HepG2 (cell line): Measurements from ENCODE around the gene COASY. TPM values are rescaled to one million over a fixed set of nuclear protein-coding genes. Genes with fewer than 3 reads are reported as not detected.

Experiments used
- ATAC-seq: fragments of 200-7000 bp; cut with Tn5 transposase; 3 replicates; pipeline ENCODE4 v1.9.1; 2020; ENCODE audit warnings: mild to moderate bottlenecking, moderate library complexity
- BruUV-seq: library from RNA; stranded (reverse); fragments of 400-500 nt; replicated peaks from 2 replicates; lab custom pipeline; 2021; lab: Mats Ljungman, UMichigan
- CTCF ChIA-PET: fragments of 300-600 bp; formaldehyde crosslinking; extraction: SDS; loops from one replicate; lab custom pipeline; 2021; ENCODE audit warnings: low total read pairs, inconsistent platforms, low intra/inter-chr PET ratio; lab: Yijun Ruan, JAX
- POLR2A ChIA-PET: fragments of 350-600 bp; sonication (Branson Sonifier 250); formaldehyde crosslinking; loops from one replicate; lab custom pipeline; 2020; ENCODE audit warnings: antibody characterized with exemption, inconsistent platforms; lab: Yijun Ruan, JAX
- DNase-seq: peaks from one replicate; pipeline ENCODE4 v3.0.0-alpha.2; 2015; ENCODE audit warnings: low spot score
- FAIRE-seq: peaks from 3 replicates; lab custom pipeline; 2011; peaks lifted over from hg19 to GRCh38; lab: Jason Lieb, UNC
- H2AFZ ChIP-seq: one replicate; pipeline ENCODE4 v1.6.1; 2011; ENCODE audit warnings: low read length, inconsistent platforms
- H3K27ac ChIP-seq: fragments of 300-600 bp; 3 replicates; pipeline ENCODE4 v1.8.0; 2011; ENCODE audit warnings: mixed run types, mild to moderate bottlenecking, mixed read lengths, low read length, inconsistent platforms; ENCODE audit not compliant: insufficient read depth; ENCODE audit errors: extremely low read length
- H3K27me3 ChIP-seq, 2 experiments: fragments of 200-600 bp in 1 of 2; 2 replicates in 1 of 2; 3 replicates in 1 of 2; pipeline versions ENCODE4 v1.6.0 to v1.8.0; 2011; ENCODE audit warnings: low read length in 2 of 2, mild to moderate bottlenecking in 2 of 2, moderate library complexity in 2 of 2, inconsistent platforms in 1 of 2; ENCODE audit not compliant: insufficient read depth in 2 of 2, control insufficient read depth in 1 of 2
- H3K36me3 ChIP-seq, 2 experiments: fragments of 200-600 bp in 1 of 2; replicated peaks in 1 of 2; 2 replicates in 1 of 2; 3 replicates in 1 of 2; pipeline versions ENCODE4 v1.5.1 to v1.8.0; 2011; ENCODE audit warnings: low read length in 2 of 2, inconsistent platforms in 1 of 2; ENCODE audit not compliant: insufficient read depth in 2 of 2, control insufficient read depth in 1 of 2
- H3K4me1 ChIP-seq: 2 replicates; pipeline ENCODE4 v1.5.1; 2012; ENCODE audit warnings: low read length, inconsistent platforms; ENCODE audit not compliant: insufficient read depth
- H3K4me2 ChIP-seq: 2 replicates; pipeline ENCODE4 v1.6.0; 2011; ENCODE audit warnings: low read depth, low read length, inconsistent platforms
- H3K4me3 ChIP-seq, 3 experiments: fragments of 200-600 bp in 1 of 3; sonication (generic), shearing (Covaris generic) in 1 of 3; replicated peaks in 1 of 3; 2 replicates each; pipeline ENCODE4 v1.5.1; 2011 to 2016; ENCODE audit warnings: low read length in 3 of 3, inconsistent platforms in 2 of 3, low read depth in 2 of 3, mild to moderate bottlenecking in 2 of 3, control low read depth in 1 of 3, mixed read lengths in 1 of 3; ENCODE audit not compliant: insufficient read depth in 1 of 3
- H3K79me2 ChIP-seq: one replicate; pipeline ENCODE4 v1.6.1; 2011; ENCODE audit warnings: low read length, inconsistent platforms; ENCODE audit not compliant: insufficient read depth
- H3K9ac ChIP-seq: 2 replicates; pipeline ENCODE4 v1.6.0; 2011; ENCODE audit warnings: mild to moderate bottlenecking, low read depth, low read length, inconsistent platforms; ENCODE audit not compliant: insufficient read depth
- H3K9me3 ChIP-seq: 2 replicates; pipeline ENCODE4 v1.5.1; 2012; ENCODE audit warnings: mild to moderate bottlenecking, low read length
- H4K20me1 ChIP-seq: 2 replicates; pipeline ENCODE4 v1.6.0; 2011; ENCODE audit warnings: inconsistent platforms, mild to moderate bottlenecking, low read length, moderate library complexity; ENCODE audit not compliant: insufficient read depth
- CSRNP2 ChIP-seq: sonication (generic); formaldehyde crosslinking; conservative IDR thresholded peaks from 2 replicates; pipeline ENCODE4 v1.8.0; 2022; ENCODE audit warnings: low read depth, missing genetic modification reagents
- E2F5 ChIP-seq: sonication (generic); formaldehyde crosslinking; conservative IDR thresholded peaks from 2 replicates; pipeline ENCODE4 v1.4.0; 2020; ENCODE audit warnings: missing genetic modification reagents
- PHF20 ChIP-seq: sonication (generic); formaldehyde crosslinking; IDR thresholded peaks from 2 replicates; pipeline ENCODE4 v1.5.0; 2020; ENCODE audit warnings: mild to moderate bottlenecking, missing genetic modification reagents
- TAF1 ChIP-seq: sonication (generic); formaldehyde crosslinking; IDR thresholded peaks from 2 replicates; pipeline ENCODE4 v1.4.0; 2020; ENCODE audit warnings: missing genetic modification reagents
- ZBTB21 ChIP-seq: sonication (generic); formaldehyde crosslinking; IDR thresholded peaks from 2 replicates; pipeline ENCODE4 v1.4.0; 2020; ENCODE audit warnings: missing genetic modification reagents
- ZFP36L2 ChIP-seq: sonication (generic); formaldehyde crosslinking; IDR thresholded peaks from 2 replicates; pipeline ENCODE4 v1.4.0; 2020; ENCODE audit warnings: missing genetic modification reagents
- ZFP91 ChIP-seq: sonication (generic); formaldehyde crosslinking; IDR thresholded peaks from 2 replicates; pipeline ENCODE4 v1.9.0; 2022; ENCODE audit warnings: missing genetic modification reagents, mild to moderate bottlenecking, borderline replicate concordance
- ZKSCAN8 ChIP-seq: IDR thresholded peaks from 2 replicates; pipeline ENCODE4 v1.6.1; 2016; ENCODE audit warnings: borderline replicate concordance, missing genetic modification reagents, missing compliant biosample characterization
- ZNF280D ChIP-seq: sonication (generic); formaldehyde crosslinking; IDR thresholded peaks from 2 replicates; pipeline ENCODE4 v1.5.1; 2020; ENCODE audit warnings: mild to moderate bottlenecking, missing genetic modification reagents
- ZNF510 ChIP-seq: sonication (generic); formaldehyde crosslinking; IDR thresholded peaks from 2 replicates; pipeline ENCODE4 v1.4.0; 2020; ENCODE audit warnings: low read depth, mild to moderate bottlenecking, missing genetic modification reagents
- ZNF513 ChIP-seq: sonication (generic); formaldehyde crosslinking; conservative IDR thresholded peaks from 2 replicates; pipeline ENCODE4 v1.5.0; 2020; ENCODE audit warnings: missing genetic modification reagents
- ZNF768 ChIP-seq: sonication (generic); formaldehyde crosslinking; IDR thresholded peaks from 2 replicates; pipeline ENCODE4 v1.4.0; 2020; ENCODE audit warnings: missing genetic modification reagents
- ZNF850 ChIP-seq: sonication (generic); formaldehyde crosslinking; conservative IDR thresholded peaks from 2 replicates; pipeline ENCODE4 v1.9.0; 2021; ENCODE audit warnings: mild to moderate bottlenecking, missing genetic modification reagents
- WGBS: methylation state at CpG from one replicate; pipeline ENCODE4 v1.1.6; 2017; ENCODE audit warnings: low lambda C conversion rate; 5-methylcytosine and 5-hydroxymethylcytosine counted together
- in situ Hi-C: cut with HindIII; loops from 2 replicates; pipeline ENCODE4 v1.10.0; 2017; ENCODE audit warnings: low pct_unique_long_range_greater_than_20kb; ENCODE audit not compliant: extremely low pct_ligation_motif_present
- intact Hi-C: fragments of 100-400 bp; cut with micrococcal nuclease; formaldehyde crosslinking; loops from one replicate; pipeline ENCODE4 v1.10.0; 2022; ENCODE audit not compliant: unreplicated experiment
- polyA plus RNA-seq, 8 experiments: library from polyadenylated mRNA; depleted of rRNA in 3 of 8; stranded (reverse) in 7 of 8; unstranded in 1 of 8; fragments of >200 nt; fragmentation: Illumina TruSeq in 4 of 8; extraction: Trizol in 4 of 8; gene quantifications; 2 replicates each; pipeline versions ENCODE4 v1.2.1 to v1.2.3, GENCODE V29; 2011 to 2016; ENCODE audit warnings: low read depth in 4 of 8, missing spikeins in 1 of 8, mixed read lengths in 1 of 8; ENCODE audit not compliant: insufficient read depth in 1 of 8
- total RNA-seq, 5 experiments: library from RNA; depleted of rRNA; stranded (reverse); fragments of >200 nt; fragmentation: Illumina TruSeq; extraction: Trizol; gene quantifications; 2 replicates each; pipeline ENCODE4 v1.2.3, GENCODE V29; 2016; ENCODE audit warnings: low read depth in 1 of 5

The COASY gene
- total and polyA plus RNA-seq, 2 of the 13 experiments (the other 11 are each of a cell fraction or from before 2014, with no cell fraction given), result 90.7 to 125 TPM

GRCh38 chr17:42584880-42585279 is 22.9 kb downstream of the COASY start:
- H3K9ac ChIP-seq, result no peak overlapping the region
- ATAC-seq, result no peak
- no peak for DNase-seq
- ChIA-PET CTCF (no interaction called here), POLR2A (no interaction called here)
- no peak overlapping the region for H2AFZ ChIP-seq
- H3K4me3 ChIP-seq, result no peak overlapping the region
- H3K27ac ChIP-seq, result no peak overlapping the region
- BruUV-seq, result no TSS peak
- H3K4me1 ChIP-seq, result no peaks in the 10 kb centered on the region
- H3K36me3 ChIP-seq, result peaks cover 49 to 93% of the 10 kb centered on the region in 2 experiments
- no peaks in the 10 kb centered on the region for H3K9me3 ChIP-seq
- H3K27me3 ChIP-seq, result no peaks in the 10 kb centered on the region
- no peaks in the 10 kb centered on the region for H3K79me2 ChIP-seq
- WGBS, result 97% methylated on average over 9 of the region's 9 CpGs
- no peak for FAIRE-seq
- in situ Hi-C loops (no loop called here), intact Hi-C loops (no loop called here)
- H3K4me2 ChIP-seq, result no peak overlapping the region
- no peaks in the 10 kb centered on the region for H4K20me1 ChIP-seq
- TF ChIP-seq ZNF513 (no peak), ZNF768 (no peak), ZFP36L2 (CRISPR knock-in tag) (no peak), ZNF850 (CRISPR knock-in tag) (no peak), PHF20 (CRISPR knock-in tag) (no peak), CSRNP2 (CRISPR knock-in tag) (no peak), TAF1 (CRISPR knock-in tag) (no peak), ZKSCAN8 (CRISPR knock-in tag) (no peak), ZFP91 (CRISPR knock-in tag) (no peak), ZNF280D (no peak), ZNF510 (no peak), E2F5 (CRISPR knock-in tag) (no peak), ZBTB21 (CRISPR knock-in tag) (no peak)
